Epithelial cell of proximal tubule (primary cell): ENCODE measurements around the gene EMSY. TPM values are rescaled to one million over a fixed set of nuclear protein-coding genes. Genes with fewer than 3 reads are reported as not detected.

Experiments
- DNase-seq: peaks from one replicate; pipeline ENCODE4 v3.0.0-alpha.2; 2011; ENCODE audit warnings: low read depth
- H3K4me3 ChIP-seq: 2 replicates; pipeline ENCODE4 v1.5.1; 2011; ENCODE audit warnings: low read depth, mild to moderate bottlenecking, low read length
- total RNA-seq: library from RNA; depleted of rRNA; stranded (reverse); fragments of >200 nt; gene quantifications from 2 replicates; pipeline ENCODE4 v1.2.3, GENCODE V29; 2015
- TF ChIP-seq, protein P1 (sequence below): conservative IDR thresholded peaks from 2 replicates; pipeline ENCODE4 v1.5.1; 2012; ENCODE audit warnings: low read depth, mild to moderate bottlenecking, low read length

EMSY gene
- total RNA-seq, 1 donor from 2014 or later = 7.8 TPM

DNA sequence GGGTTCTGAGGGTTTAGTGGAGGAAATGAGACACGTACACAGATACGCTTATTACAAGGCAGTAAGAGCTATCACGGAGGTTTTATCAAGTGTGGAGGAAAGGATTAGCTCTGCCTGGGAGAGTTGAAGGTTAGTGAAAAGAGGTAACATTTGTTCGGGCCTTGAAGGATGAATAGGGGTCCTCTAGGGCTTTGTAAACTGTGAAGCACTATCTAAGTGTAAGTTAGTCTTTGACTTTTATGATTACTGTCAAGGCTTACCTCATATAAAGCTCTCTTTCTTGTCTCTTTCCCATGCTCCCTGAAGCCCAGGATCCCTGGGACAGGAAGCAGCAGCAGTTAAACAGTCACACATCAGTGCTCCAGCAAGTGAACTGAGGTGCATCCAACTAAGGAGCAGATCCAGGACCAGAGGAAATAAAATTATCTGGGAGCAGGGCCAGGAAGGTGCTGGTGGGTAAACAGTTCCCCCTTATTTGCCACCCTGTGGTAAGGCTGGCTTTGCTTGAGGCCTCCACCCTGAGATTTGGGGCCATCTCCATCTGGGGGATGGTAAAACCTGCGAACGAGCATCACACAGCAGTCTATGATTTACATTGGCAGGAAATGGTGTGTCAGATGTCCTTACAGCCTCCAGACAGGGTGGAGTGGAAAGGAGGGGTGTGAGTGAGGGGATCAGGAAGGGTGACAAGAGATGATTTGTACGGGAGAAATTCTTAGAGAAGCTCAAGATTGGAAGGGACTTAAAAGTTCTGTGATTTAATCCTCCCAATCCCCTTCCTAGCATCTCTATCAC lies 36.5 kb upstream of the EMSY start:
- peak overlapping the region; percentile 29 for H3K4me3 ChIP-seq
- TF ChIP-seq, protein P1, sequence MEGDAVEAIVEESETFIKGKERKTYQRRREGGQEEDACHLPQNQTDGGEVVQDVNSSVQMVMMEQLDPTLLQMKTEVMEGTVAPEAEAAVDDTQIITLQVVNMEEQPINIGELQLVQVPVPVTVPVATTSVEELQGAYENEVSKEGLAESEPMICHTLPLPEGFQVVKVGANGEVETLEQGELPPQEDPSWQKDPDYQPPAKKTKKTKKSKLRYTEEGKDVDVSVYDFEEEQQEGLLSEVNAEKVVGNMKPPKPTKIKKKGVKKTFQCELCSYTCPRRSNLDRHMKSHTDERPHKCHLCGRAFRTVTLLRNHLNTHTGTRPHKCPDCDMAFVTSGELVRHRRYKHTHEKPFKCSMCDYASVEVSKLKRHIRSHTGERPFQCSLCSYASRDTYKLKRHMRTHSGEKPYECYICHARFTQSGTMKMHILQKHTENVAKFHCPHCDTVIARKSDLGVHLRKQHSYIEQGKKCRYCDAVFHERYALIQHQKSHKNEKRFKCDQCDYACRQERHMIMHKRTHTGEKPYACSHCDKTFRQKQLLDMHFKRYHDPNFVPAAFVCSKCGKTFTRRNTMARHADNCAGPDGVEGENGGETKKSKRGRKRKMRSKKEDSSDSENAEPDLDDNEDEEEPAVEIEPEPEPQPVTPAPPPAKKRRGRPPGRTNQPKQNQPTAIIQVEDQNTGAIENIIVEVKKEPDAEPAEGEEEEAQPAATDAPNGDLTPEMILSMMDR = no peak
- peak; percentile 63 for DNase-seq

DNA sequence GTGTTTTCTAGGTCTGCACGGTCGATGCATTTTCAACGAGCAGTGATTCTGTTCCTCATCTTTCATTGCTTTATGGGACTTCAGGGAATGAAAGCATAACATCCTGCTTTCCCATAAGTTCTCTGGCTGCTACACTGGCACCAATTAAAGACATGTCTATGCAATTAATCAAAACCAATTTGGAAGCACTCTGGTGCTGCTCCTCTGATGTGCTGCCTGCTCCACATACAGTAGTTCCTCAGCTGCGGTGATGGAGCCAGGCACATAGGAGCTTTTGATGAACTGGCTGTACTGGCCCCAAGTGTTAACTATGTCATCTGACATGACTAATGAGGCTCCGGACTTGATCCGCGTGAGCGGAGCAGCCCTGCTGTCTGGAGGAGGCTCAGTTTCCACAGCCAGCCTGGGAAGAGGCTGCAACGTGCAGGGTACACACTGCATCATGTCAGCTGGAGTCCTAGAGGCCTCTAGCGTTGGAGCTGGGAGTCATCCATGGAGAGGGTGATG lies 33.9 kb upstream of the EMSY start:
- TF ChIP-seq, protein P1 = peak; percentile 8
- H3K4me3 ChIP-seq = no peak overlapping the region
- no peak for DNase-seq

DNA sequence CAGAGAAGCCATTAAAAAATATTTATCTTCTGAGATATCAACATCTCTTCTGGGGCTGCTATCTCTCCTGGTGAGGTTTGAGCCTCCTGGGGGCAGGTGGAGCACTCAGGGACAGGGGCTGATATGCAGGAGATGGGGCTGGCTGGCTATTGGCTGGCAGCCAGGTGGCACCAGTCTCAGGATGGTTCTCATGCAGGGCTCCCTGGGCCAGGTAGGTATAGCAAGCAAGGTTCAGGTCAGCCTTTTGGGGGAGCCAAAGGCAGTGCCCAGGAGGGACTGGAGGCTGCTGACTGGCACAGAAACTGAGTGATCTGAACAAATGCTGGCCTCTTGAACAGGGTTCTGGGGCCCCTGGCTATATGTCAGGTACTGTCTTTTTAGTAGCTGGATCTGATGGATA lies 29.7 kb upstream of the EMSY start:
- no peak for DNase-seq
- TF ChIP-seq, protein P1 = peak; percentile 4
- H3K4me3 ChIP-seq = no peak overlapping the region

DNA sequence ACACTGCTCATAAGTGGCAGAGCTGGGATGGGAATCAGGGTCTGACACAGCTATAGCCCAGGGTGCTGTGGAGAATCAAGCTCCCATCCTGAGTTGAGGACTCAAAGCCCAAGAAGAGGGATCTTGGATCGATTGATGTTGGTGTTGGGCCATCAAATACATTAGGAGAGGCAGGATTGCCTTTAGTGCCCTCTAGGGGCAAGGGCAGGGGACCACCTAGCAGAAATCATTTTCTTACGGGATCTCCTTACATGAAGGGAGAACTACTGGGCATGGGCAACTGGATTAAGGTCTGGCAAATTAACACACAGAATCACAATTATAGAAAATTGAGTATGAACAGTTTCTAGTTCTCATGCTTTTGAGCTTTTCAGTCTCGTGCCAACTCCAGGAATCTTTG lies 24.9 kb upstream of the EMSY start:
- no peak for DNase-seq
- TF ChIP-seq, protein P1 = peak; percentile 67
- H3K4me3 ChIP-seq = no peak overlapping the region

DNA sequence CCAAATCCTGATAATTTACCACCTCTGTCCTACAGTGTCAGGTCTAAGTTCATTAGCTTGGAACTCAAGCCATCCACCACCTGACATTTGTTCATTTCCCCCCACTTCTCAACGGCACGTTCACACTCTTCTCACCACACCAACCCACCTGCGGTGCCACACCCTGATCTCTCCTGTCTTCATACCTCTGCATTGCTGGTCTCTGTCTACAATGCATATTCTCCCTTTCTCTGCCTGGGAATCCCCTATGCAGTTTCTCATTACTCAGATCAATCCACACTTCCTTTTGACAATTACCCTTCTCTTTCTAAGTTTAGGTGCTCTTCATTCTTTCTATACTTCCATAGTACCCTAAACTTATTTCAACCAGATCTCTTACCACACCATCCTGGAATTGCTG lies 20.4 kb upstream of the EMSY start:
- no peak for DNase-seq
- no peak overlapping the region for H3K4me3 ChIP-seq
- TF ChIP-seq, protein P1 = no peak

DNA sequence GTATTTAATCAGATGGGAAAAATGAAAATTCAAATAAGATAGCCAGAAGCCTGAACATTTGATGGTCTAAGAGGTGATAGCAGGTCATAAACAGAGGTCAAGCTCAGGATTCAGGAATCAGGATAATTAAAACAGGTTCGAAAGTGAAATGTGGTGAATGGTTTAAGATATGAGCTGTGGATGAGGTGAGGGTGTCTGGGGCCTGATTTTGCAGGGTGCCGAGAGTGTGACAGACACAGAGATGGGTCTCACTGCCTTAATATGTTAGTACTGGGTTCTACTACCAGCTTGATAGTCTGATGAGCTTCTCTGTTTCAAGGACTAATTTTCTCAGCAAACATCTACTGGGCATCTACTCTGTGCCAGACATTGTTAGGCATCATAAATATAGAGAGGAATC lies 19.9 kb upstream of the EMSY start:
- no peak overlapping the region for H3K4me3 ChIP-seq
- DNase-seq = no peak
- TF ChIP-seq, protein P1 = no peak

DNA sequence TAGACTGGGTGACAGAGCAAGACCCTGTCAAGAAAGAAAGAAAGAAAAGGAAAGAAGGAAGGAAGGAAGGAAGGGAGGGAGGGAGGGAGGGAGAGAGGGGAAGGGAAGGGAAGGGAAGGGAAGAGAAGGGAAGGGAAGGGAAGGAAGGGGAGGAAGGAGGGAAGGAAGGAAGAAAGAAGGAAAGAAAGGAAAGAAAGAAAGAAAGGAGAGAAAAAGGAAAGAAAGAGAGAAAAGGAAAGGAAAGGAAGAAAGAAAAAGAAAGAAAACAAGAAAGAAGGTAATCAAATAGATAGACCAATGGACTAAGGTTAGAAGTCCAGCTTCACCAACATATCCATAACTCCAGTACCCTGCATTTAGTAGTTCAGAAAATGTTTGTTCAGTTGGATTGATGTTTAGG lies 18.2 kb upstream of the EMSY start:
- H3K4me3 ChIP-seq = no peak overlapping the region
- TF ChIP-seq, protein P1 = no peak

More for the DNA sequence above, 18.2 kb upstream of the EMSY start:
- DNase-seq = no peak
